GM23248 (cell line): ENCODE measurements around the gene GSAP. TPM values are rescaled to one million over a fixed set of nuclear protein-coding genes. Genes with fewer than 3 reads are reported as not detected.
"Not testable (repeated sequence)": the region's sequence is repeated elsewhere in the genome, so short reads cannot be mapped to it uniquely, and the experiment has no call there.

Experiments used
- DNase-seq: peaks from one replicate; pipeline ENCODE4 v3.0.0-alpha.2; 2015
- H2AFZ ChIP-seq: fragments of 200-600 bp; sonication (generic); 2 replicates; pipeline ENCODE4 v1.6.1; 2016; ENCODE audit warnings: antibody characterized with exemption
- H3F3A ChIP-seq: fragments of 200-600 bp; sonication (generic); 2 replicates; pipeline ENCODE4 v1.6.1; 2016; ENCODE audit warnings: mild to moderate bottlenecking, antibody characterized with exemption, mixed run types; ENCODE audit not compliant: insufficient read depth
- H3K27ac ChIP-seq: fragments of 200-600 bp; sonication (generic); 2 replicates; pipeline ENCODE4 v1.5.1; 2016; ENCODE audit warnings: mild to moderate bottlenecking
- H3K27me3 ChIP-seq: fragments of 200-600 bp; sonication (generic); replicated peaks from 2 replicates; pipeline ENCODE4 v1.6.1; 2016; ENCODE audit warnings: mild to moderate bottlenecking; ENCODE audit not compliant: insufficient read depth
- H3K36me3 ChIP-seq: fragments of 200-600 bp; sonication (generic); 2 replicates; pipeline ENCODE4 v1.6.1; 2016; ENCODE audit warnings: low read depth, mild to moderate bottlenecking
- H3K4me1 ChIP-seq: fragments of 200-600 bp; sonication (generic); 2 replicates; pipeline ENCODE4 v1.6.1; 2016; ENCODE audit warnings: mild to moderate bottlenecking; ENCODE audit not compliant: insufficient read depth
- H3K4me2 ChIP-seq: fragments of 200-600 bp; sonication (generic); one replicate; pipeline ENCODE4 v1.6.1; 2016; ENCODE audit warnings: mild to moderate bottlenecking; ENCODE audit not compliant: unreplicated experiment
- H3K4me3 ChIP-seq: fragments of 200-600 bp; sonication (generic); 2 replicates; pipeline ENCODE4 v1.5.1; 2016; ENCODE audit warnings: mild to moderate bottlenecking
- H3K79me2 ChIP-seq: fragments of 200-600 bp; sonication (generic); 2 replicates; pipeline ENCODE4 v1.6.1; 2016; ENCODE audit warnings: mild to moderate bottlenecking; ENCODE audit not compliant: insufficient read depth
- H3K9ac ChIP-seq: fragments of 200-600 bp; sonication (generic); 2 replicates; pipeline ENCODE4 v1.6.1; 2016; ENCODE audit warnings: mild to moderate bottlenecking
- H3K9me2 ChIP-seq: fragments of 200-600 bp; sonication (generic); 2 replicates; pipeline ENCODE4 v1.6.1; 2016; ENCODE audit warnings: mixed run types, mild to moderate bottlenecking, moderate library complexity; ENCODE audit not compliant: insufficient read depth
- H3K9me3 ChIP-seq: fragments of 200-600 bp; sonication (generic); one replicate; pipeline ENCODE4 v1.6.1; 2017; ENCODE audit warnings: low read depth
- H4K20me1 ChIP-seq: fragments of 200-600 bp; sonication (generic); 2 replicates; pipeline ENCODE4 v1.6.0; 2016; ENCODE audit not compliant: insufficient read depth
- EZH2 ChIP-seq: fragments of 200-600 bp; sonication (generic); IDR thresholded peaks from 2 replicates; pipeline ENCODE4 v1.6.1; 2018; ENCODE audit warnings: antibody characterized with exemption, mild to moderate bottlenecking; ENCODE audit not compliant: insufficient read depth, poor library complexity, severe bottlenecking
- EZH2phosphoT487 ChIP-seq: fragments of 200-600 bp; sonication (generic); IDR thresholded peaks from 2 replicates; pipeline ENCODE4 v1.6.1; 2018; ENCODE audit warnings: antibody characterized with exemption, moderate library complexity, mild to moderate bottlenecking, low read depth; ENCODE audit not compliant: insufficient read depth
- WGBS, 2 experiments: methylation state at CpG; one replicate each; pipeline ENCODE4 v1.1.6; 2015 to 2017; ENCODE audit warnings: low lambda C conversion rate in 2 of 2, low coverage in 1 of 2; ENCODE audit errors: missing lambda C conversion rate in 2 of 2; 5-methylcytosine and 5-hydroxymethylcytosine counted together
- in situ Hi-C: fragments of 300-500 bp; cut with MboI; formaldehyde crosslinking; loops from 2 replicates; pipeline ENCODE4 v1.15.0; 2020
- polyA plus RNA-seq: library from polyadenylated mRNA; unstranded; fragments of >200 nt; fragmentation: Nextera tagmentation; extraction: Ambion mirVana; gene quantifications from 2 replicates; pipeline ENCODE4 v1.2.1, GENCODE V29; 2016
- total RNA-seq: library from RNA; depleted of rRNA; stranded (reverse); fragments of >200 nt; shearing (Covaris generic); gene quantifications from 2 replicates; pipeline ENCODE4 v1.2.3, GENCODE V29; 2014

The GSAP gene
- total and polyA plus RNA-seq, 2 experiments from 2014 or later: 4.2 to 4.3 TPM

- Histone ChIP-seq H3K9ac (no peak overlapping the region), H3K27ac (no peak overlapping the region), H3K9me3 (no peaks in the 10 kb centered on the region), H3K36me3 (no peaks in the 10 kb centered on the region), H3K27me3 (no peaks in the 10 kb centered on the region), H2AFZ (no peak overlapping the region), H3K4me2 (no peak overlapping the region), H4K20me1 (no peaks in the 10 kb centered on the region), H3F3A (no peaks in the 10 kb centered on the region), H3K4me1 (peaks cover 5% of the 10 kb centered on the region; the same call in 1 of the 2 replicates), H3K4me3 (no peak overlapping the region), H3K9me2 (no peaks in the 10 kb centered on the region), H3K79me2 (no peaks in the 10 kb centered on the region)
- TF ChIP-seq EZH2phosphoT487 (no peak), EZH2 (no peak)
- DNase-seq: no peak
- in situ Hi-C loops: no loop called here
Observed at GRCh38 chr7:77349141-77349540, 67.0 kb downstream of the GSAP start.

GRCh38 chr7:77348371-77348813 is 67.8 kb downstream of the GSAP start:
- Histone ChIP-seq H3K79me2 (no peaks in the 10 kb centered on the region), H3F3A (no peaks in the 10 kb centered on the region), H4K20me1 (no peaks in the 10 kb centered on the region), H3K4me3 (no peak overlapping the region), H3K9me2 (no peaks in the 10 kb centered on the region), H3K27ac (no peak overlapping the region), H2AFZ (no peak overlapping the region), H3K9ac (no peak overlapping the region), H3K4me2 (no peak overlapping the region), H3K36me3 (no peaks in the 10 kb centered on the region), H3K27me3 (no peaks in the 10 kb centered on the region), H3K9me3 (no peaks in the 10 kb centered on the region), H3K4me1 (peaks cover 5% of the 10 kb centered on the region; the same call in 1 of the 2 replicates)
- WGBS, 2 experiments: 76 to 78% methylated on average over 3 of the region's 3 CpGs
- TF ChIP-seq EZH2 (no peak), EZH2phosphoT487 (no peak)
- DNase-seq: peak; percentile 66
- in situ Hi-C loops: no loop called here

GRCh38 chr7:77346441-77346840 is 69.7 kb downstream of the GSAP start:
- H2AFZ ChIP-seq: no peak overlapping the region
- no peak overlapping the region for H3K9ac ChIP-seq
- H3K79me2 ChIP-seq: no peaks in the 10 kb centered on the region
- no peaks in the 10 kb centered on the region for H4K20me1 ChIP-seq
- TF ChIP-seq EZH2: no peak
- TF ChIP-seq EZH2phosphoT487: no peak
- H3K4me3 ChIP-seq: no peak overlapping the region
- no peaks in the 10 kb centered on the region for H3K27me3 ChIP-seq
- no peaks in the 10 kb centered on the region for H3K36me3 ChIP-seq
- no peaks in the 10 kb centered on the region for H3F3A ChIP-seq
- 81 to 85% methylated on average over 3 of the region's 3 CpGs for WGBS, 2 experiments
- DNase-seq: no peak
- H3K9me2 ChIP-seq: no peaks in the 10 kb centered on the region
- H3K27ac ChIP-seq: no peak overlapping the region
- in situ Hi-C loops: no loop called here
- H3K4me1 ChIP-seq: peaks cover 5% of the 10 kb centered on the region; the same call in 1 of the 2 replicates
- no peak overlapping the region for H3K4me2 ChIP-seq
- H3K9me3 ChIP-seq: no peaks in the 10 kb centered on the region

GRCh38 chr7:77345426-77345825 is 70.7 kb downstream of the GSAP start:
- in situ Hi-C loops, H2AFZ ChIP-seq, H3K4me1 ChIP-seq, H3K36me3 ChIP-seq, H3K9ac ChIP-seq, H3K9me3 ChIP-seq, DNase-seq, H3K4me2 ChIP-seq, H3K9me2 ChIP-seq, H3K27me3 ChIP-seq, H3F3A ChIP-seq, H3K79me2 ChIP-seq, H3K4me3 ChIP-seq, H4K20me1 ChIP-seq, H3K27ac ChIP-seq: not testable (repeated sequence)
- 88 to 93% methylated on average over 9 of the region's 9 CpGs for WGBS, 2 experiments

GRCh38 chr7:77339726-77340125 is 76.4 kb downstream of the GSAP start:
- Histone ChIP-seq H3K27me3 (no peaks in the 10 kb centered on the region), H2AFZ (no peak overlapping the region), H3F3A (peaks cover 13% of the 10 kb centered on the region; the same call in 1 of the 2 replicates), H3K4me1 (0 out of 2 replicates have a peak, but pooled peaks cover 7% of the 10 kb centered on the region), H3K9ac (no peak overlapping the region), H3K79me2 (no peaks in the 10 kb centered on the region), H4K20me1 (no peaks in the 10 kb centered on the region), H3K9me3 (no peaks in the 10 kb centered on the region), H3K36me3 (no peaks in the 10 kb centered on the region), H3K9me2 (no peaks in the 10 kb centered on the region), H3K27ac (no peak overlapping the region), H3K4me3 (no peak overlapping the region), H3K4me2 (no peak overlapping the region)
- TF ChIP-seq EZH2 (no peak), EZH2phosphoT487 (no peak)
- in situ Hi-C loops: loop anchor here (10.0 kb wide), 1 partner anchor 205 kb away; no protein-coding TSS in a partner anchor
- no peak for DNase-seq
- 59 to 60% methylated on average over 5 of the region's 5 CpGs for WGBS, 2 experiments
